ENCODE results near the gene FAM187B.
"Not testable (repeated sequence)": the region's sequence is repeated elsewhere in the genome, so short reads cannot be mapped to it uniquely, and the experiment has no call there.

The FAM187B gene

GRCh38 chr19:35231956-35232645 lies 3.6 kb upstream of the FAM187B start:
- DNase-seq = no peak

- DNase-seq = no peak
Observed at GRCh38 chr19:35229601-35230000, 1.1 kb upstream of the FAM187B start.

- no peak for DNase-seq
Observed at GRCh38 chr19:35226748-35227147, 1.8 kb downstream of the FAM187B start.

GRCh38 chr19:35225951-35226350 lies 2.6 kb downstream of the FAM187B start:
- DNase-seq = no peak

- no peak for DNase-seq
Observed at GRCh38 chr19:35224681-35225571, 3.6 kb downstream of the FAM187B start.

GRCh38 chr19:35223862-35224505 lies 4.6 kb downstream of the FAM187B start:
- DNase-seq = no peak

- DNase-seq = no peak
Observed at GRCh38 chr19:35223084-35223790, 5.3 kb downstream of the FAM187B start.

- no peak for DNase-seq
Observed at GRCh38 chr19:35222373-35223015, 6.0 kb downstream of the FAM187B start.

- not testable (repeated sequence) for DNase-seq
Observed at GRCh38 chr19:35220973-35221590, 7.5 kb downstream of the FAM187B start.

GRCh38 chr19:35220315-35220921 lies 8.1 kb downstream of the FAM187B start:
- DNase-seq = no peak

- no peak for DNase-seq
Observed at GRCh38 chr19:35219008-35219407, 9.5 kb downstream of the FAM187B start.

- no peak for DNase-seq
Observed at GRCh38 chr19:35217649-35217990, 10.9 kb downstream of the FAM187B start.

GRCh38 chr19:35216833-35217648 lies 11.5 kb downstream of the FAM187B start:
- DNase-seq = no peak

- no peak for DNase-seq
Observed at GRCh38 chr19:35216016-35216832, 12.3 kb downstream of the FAM187B start.

- DNase-seq = no peak
Observed at GRCh38 chr19:35214766-35215422, 13.6 kb downstream of the FAM187B start.

- DNase-seq = peak; percentile 57
Observed at GRCh38 chr19:35213663-35214632, 14.6 kb downstream of the FAM187B start.

- no peak for DNase-seq
Observed at GRCh38 chr19:35212241-35212640, 16.3 kb downstream of the FAM187B start.

Data from NCI-H1694 treated with DMSO at 0.1 percent for 48 hours (cell line).